ENCODE measurements around the gene CCNO.

- TF ChIP-seq CTCF (IDR thresholded peaks at IDR 0.05; ENCODE audit: low read length) (no peak), EZH2 (optimal IDR thresholded peaks at IDR 0.05; ENCODE audit: low read depth, low read length) (no peak), EZH2phosphoT487 (IDR thresholded peaks at IDR 0.05; ENCODE audit: low read length) (no peak)
These were observed 3.4 kb upstream of the CCNO start for GRCh38 chr5:55236800-55237199.
